PFSK-1 (cell line): ENCODE results near the gene OLFM3.

ENCODE experiments used
- POLR2AphosphoS5 ChIP-seq: IDR thresholded peaks from 2 replicates; pipeline ENCODE4 v1.6.1; 2012; ENCODE audit warnings: low read depth, mild to moderate bottlenecking, control low read depth, low read length, moderate library complexity
- TF ChIP-seq, protein P1 (sequence below), 2 experiments: IDR thresholded peaks; 2 replicates each; pipeline versions ENCODE4 v1.6.1 to v1.8.0; 2011 to 2012; ENCODE audit warnings: low read depth in 2 of 2, low read length in 2 of 2, control low read depth in 1 of 2, inconsistent platforms in 1 of 2, mild to moderate bottlenecking in 1 of 2, moderate library complexity in 1 of 2; ENCODE audit not compliant: insufficient read depth in 1 of 2

DNA sequence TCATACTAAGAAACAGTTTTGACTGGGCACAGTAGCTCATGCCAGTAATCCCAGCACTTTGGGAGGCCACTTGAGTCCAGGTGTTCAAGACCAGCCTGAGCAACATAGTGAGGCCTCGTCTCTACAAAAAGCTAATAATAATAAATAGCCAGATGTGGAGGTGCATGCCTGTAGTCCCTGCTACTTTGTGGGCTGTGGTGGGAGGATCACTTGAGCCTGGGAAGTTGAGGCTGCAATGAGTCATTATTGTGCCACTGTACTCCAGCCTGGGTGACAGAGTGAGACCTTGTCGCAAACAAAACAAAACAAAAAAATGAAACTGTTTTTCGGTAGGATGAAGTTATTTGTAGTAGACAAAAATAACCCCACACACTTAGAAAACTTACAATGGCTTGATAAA, 19.0 kb upstream of the OLFM3 start:
- no peak for TF ChIP-seq POLR2AphosphoS5
- TF ChIP-seq, protein P1, sequence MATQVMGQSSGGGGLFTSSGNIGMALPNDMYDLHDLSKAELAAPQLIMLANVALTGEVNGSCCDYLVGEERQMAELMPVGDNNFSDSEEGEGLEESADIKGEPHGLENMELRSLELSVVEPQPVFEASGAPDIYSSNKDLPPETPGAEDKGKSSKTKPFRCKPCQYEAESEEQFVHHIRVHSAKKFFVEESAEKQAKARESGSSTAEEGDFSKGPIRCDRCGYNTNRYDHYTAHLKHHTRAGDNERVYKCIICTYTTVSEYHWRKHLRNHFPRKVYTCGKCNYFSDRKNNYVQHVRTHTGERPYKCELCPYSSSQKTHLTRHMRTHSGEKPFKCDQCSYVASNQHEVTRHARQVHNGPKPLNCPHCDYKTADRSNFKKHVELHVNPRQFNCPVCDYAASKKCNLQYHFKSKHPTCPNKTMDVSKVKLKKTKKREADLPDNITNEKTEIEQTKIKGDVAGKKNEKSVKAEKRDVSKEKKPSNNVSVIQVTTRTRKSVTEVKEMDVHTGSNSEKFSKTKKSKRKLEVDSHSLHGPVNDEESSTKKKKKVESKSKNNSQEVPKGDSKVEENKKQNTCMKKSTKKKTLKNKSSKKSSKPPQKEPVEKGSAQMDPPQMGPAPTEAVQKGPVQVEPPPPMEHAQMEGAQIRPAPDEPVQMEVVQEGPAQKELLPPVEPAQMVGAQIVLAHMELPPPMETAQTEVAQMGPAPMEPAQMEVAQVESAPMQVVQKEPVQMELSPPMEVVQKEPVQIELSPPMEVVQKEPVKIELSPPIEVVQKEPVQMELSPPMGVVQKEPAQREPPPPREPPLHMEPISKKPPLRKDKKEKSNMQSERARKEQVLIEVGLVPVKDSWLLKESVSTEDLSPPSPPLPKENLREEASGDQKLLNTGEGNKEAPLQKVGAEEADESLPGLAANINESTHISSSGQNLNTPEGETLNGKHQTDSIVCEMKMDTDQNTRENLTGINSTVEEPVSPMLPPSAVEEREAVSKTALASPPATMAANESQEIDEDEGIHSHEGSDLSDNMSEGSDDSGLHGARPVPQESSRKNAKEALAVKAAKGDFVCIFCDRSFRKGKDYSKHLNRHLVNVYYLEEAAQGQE (IDR thresholded peaks at IDR 0.05; ENCODE audit: insufficient read depth in 1 of 2, low read depth in 2 of 2, low read length in 2 of 2) = no peak
